ENCODE measurements around the gene BCHE. TPM values are rescaled to one million over a fixed set of nuclear protein-coding genes. Genes with fewer than 3 reads are reported as not detected.

Gene BCHE
- polyA plus RNA-seq, 2 of the 4 experiments (the other 2 are of a cell fraction) = 2.8 to 5.5 TPM

GRCh38 chr3:165817160-165817709, 20.0 kb downstream of the BCHE start:
- ChIA-PET CTCF (no interaction called here), POLR2A (no interaction called here)
- H3K4me2 ChIP-seq = no peak overlapping the region
- no peaks in the 10 kb centered on the region for H3K4me1 ChIP-seq
- ATAC-seq = no peak
- no peak for TF ChIP-seq BHLHE40 (IDR thresholded peaks at IDR 0.05; ENCODE audit: low read depth, low read length)
- no peak for TF ChIP-seq MAFK (IDR thresholded peaks at IDR 0.05; ENCODE audit: partially characterized antibody)
- no peak for TF ChIP-seq CBX8 (IDR thresholded peaks at IDR 0.05)
- TF ChIP-seq ESRRA (IDR thresholded peaks at IDR 0.05; ENCODE audit: borderline replicate concordance, low read length) = no peak
- no peak for TF ChIP-seq MAZ (IDR thresholded peaks at IDR 0.05; ENCODE audit: borderline replicate concordance, low read depth, low read length)
- no peak for TF ChIP-seq KDM1A (IDR thresholded peaks at IDR 0.05; ENCODE audit: low read depth)
- TF ChIP-seq, protein P1, sequence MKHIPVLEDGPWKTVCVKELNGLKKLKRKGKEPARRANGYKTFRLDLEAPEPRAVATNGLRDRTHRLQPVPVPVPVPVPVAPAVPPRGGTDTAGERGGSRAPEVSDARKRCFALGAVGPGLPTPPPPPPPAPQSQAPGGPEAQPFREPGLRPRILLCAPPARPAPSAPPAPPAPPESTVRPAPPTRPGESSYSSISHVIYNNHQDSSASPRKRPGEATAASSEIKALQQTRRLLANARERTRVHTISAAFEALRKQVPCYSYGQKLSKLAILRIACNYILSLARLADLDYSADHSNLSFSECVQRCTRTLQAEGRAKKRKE (CRISPR knock-in tag; IDR thresholded peaks at IDR 0.05; ENCODE audit: low read depth) = no peak
- TF ChIP-seq BCL3 (IDR thresholded peaks at IDR 0.05) = no peak
- TF ChIP-seq TFCP2L1 (CRISPR knock-in tag; IDR thresholded peaks at IDR 0.05) = no peak
- TF ChIP-seq CEBPB (IDR thresholded peaks at IDR 0.05) = no peak
- TF ChIP-seq RNF2 (IDR thresholded peaks at IDR 0.05; ENCODE audit: borderline replicate concordance, low read depth) = no peak
- TF ChIP-seq GATA3 (IDR thresholded peaks at IDR 0.05; ENCODE audit: borderline replicate concordance) = no peak
- no peak for TF ChIP-seq KDM5A (IDR thresholded peaks at IDR 0.05)
- no peak for TF ChIP-seq RFX5 (IDR thresholded peaks at IDR 0.05)
- no peak for TF ChIP-seq HOXA7 (CRISPR knock-in tag; IDR thresholded peaks at IDR 0.05)
- H3K9me3 ChIP-seq = no peaks in the 10 kb centered on the region
- 85% methylated on average over 3 of the region's 3 CpGs for WGBS (ENCODE audit: missing lambda C conversion rate)
- H3K4me3 ChIP-seq = no peak overlapping the region
- H3K27ac ChIP-seq = no peak overlapping the region
- DNase-seq (ENCODE audit: low read depth in 1 of 2, low spot score in 1 of 2) = no peak
- no peak for FAIRE-seq

DNA sequence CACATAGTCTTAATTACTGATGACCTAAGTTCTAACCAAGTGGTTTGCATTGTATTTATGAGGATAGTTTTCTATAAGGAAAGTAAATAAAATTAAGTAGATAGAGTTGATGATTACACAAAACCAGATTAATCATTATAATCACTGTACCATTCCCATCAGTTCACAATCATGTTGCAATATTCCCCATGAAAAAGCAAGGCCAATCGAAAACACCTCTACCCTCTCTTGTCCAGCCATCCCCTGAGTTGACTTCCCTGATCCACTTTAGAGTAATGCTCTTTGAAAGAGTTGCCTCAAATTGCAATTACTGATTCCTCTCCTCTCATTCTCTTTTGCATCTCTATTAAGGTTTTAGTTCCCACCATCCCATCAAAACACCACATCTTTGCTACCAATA, 21.0 kb downstream of the BCHE start:
- no peak for FAIRE-seq
- H3K9me3 ChIP-seq = no peaks in the 10 kb centered on the region
- no peak for DNase-seq (ENCODE audit: low read depth in 1 of 2, low spot score in 1 of 2)
- no peaks in the 10 kb centered on the region for H3K4me1 ChIP-seq
- CTCF ChIA-PET = no interaction called here
- ATAC-seq = no peak
- POLR2A ChIA-PET = no interaction called here
- TF ChIP-seq MAFK (IDR thresholded peaks at IDR 0.05; ENCODE audit: partially characterized antibody) (no peak), HOXB5 (CRISPR knock-in tag; IDR thresholded peaks at IDR 0.05) (no peak), SREBF2 (IDR thresholded peaks at IDR 0.05) (no peak), RFX5 (IDR thresholded peaks at IDR 0.05) (no peak), ESRRA (IDR thresholded peaks at IDR 0.05; ENCODE audit: borderline replicate concordance, low read length) (no peak), ZC3H11A (IDR thresholded peaks at IDR 0.05) (no peak), MAX (IDR thresholded peaks at IDR 0.05) (no peak), EHF (CRISPR knock-in tag; IDR thresholded peaks at IDR 0.05) (no peak), FOSB (CRISPR knock-in tag; IDR thresholded peaks at IDR 0.05) (no peak), RAD21 (conservative IDR thresholded peaks at IDR 0.05 in 1 of 2, IDR thresholded peaks at IDR 0.05 in 1 of 2) (no peak), EP300 (IDR thresholded peaks at IDR 0.05) (no peak), NFE2L2 (conservative IDR thresholded peaks at IDR 0.05; ENCODE audit: low read length) (no peak), BHLHE40 (IDR thresholded peaks at IDR 0.05; ENCODE audit: low read depth, low read length) (no peak), JUNB (IDR thresholded peaks at IDR 0.05) (no peak), SMC3 (IDR thresholded peaks at IDR 0.05) (no peak), PHF8 (IDR thresholded peaks at IDR 0.05; ENCODE audit: borderline replicate concordance, low read depth) (no peak), CHD2 (IDR thresholded peaks at IDR 0.05; ENCODE audit: low read length, partially characterized antibody) (no peak), HEYL (CRISPR knock-in tag; IDR thresholded peaks at IDR 0.05) (no peak)
- TF ChIP-seq, protein P2, sequence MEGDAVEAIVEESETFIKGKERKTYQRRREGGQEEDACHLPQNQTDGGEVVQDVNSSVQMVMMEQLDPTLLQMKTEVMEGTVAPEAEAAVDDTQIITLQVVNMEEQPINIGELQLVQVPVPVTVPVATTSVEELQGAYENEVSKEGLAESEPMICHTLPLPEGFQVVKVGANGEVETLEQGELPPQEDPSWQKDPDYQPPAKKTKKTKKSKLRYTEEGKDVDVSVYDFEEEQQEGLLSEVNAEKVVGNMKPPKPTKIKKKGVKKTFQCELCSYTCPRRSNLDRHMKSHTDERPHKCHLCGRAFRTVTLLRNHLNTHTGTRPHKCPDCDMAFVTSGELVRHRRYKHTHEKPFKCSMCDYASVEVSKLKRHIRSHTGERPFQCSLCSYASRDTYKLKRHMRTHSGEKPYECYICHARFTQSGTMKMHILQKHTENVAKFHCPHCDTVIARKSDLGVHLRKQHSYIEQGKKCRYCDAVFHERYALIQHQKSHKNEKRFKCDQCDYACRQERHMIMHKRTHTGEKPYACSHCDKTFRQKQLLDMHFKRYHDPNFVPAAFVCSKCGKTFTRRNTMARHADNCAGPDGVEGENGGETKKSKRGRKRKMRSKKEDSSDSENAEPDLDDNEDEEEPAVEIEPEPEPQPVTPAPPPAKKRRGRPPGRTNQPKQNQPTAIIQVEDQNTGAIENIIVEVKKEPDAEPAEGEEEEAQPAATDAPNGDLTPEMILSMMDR (IDR thresholded peaks at IDR 0.05) = no peak
- no peak overlapping the region for H3K4me2 ChIP-seq
- no peak overlapping the region for H3K27ac ChIP-seq
- 12% methylated on average over 1 of the region's 1 CpG for WGBS (ENCODE audit: missing lambda C conversion rate)
- no peak overlapping the region for H3K4me3 ChIP-seq
